WTC11 (cell line): ENCODE data around the gene GALNT6. TPM values are rescaled to one million over a fixed set of nuclear protein-coding genes. Genes with fewer than 3 reads are reported as not detected.

ENCODE experiments used
- ATAC-seq: fragments of 200-7000 bp; cut with Tn5 transposase; 2 replicates; pipeline ENCODE4 v1.10.0; 2021; ENCODE audit warnings: mild to moderate bottlenecking, moderate library complexity
- CTCF ChIA-PET: fragments of 300-600 bp; sonication (Branson Sonifier 250); formaldehyde crosslinking; loops from one replicate; lab custom pipeline; 2021; ENCODE audit warnings: antibody characterized with exemption; lab: Charles Lee
- POLR2A ChIA-PET: fragments of 350-600 bp; sonication (Branson Sonifier 250); formaldehyde crosslinking; loops from one replicate; lab custom pipeline; 2021; ENCODE audit warnings: antibody characterized with exemption; lab: Charles Lee
- DNase-seq: peaks from one replicate; pipeline ENCODE4 v3.0.0; 2021; ENCODE audit warnings: low spot score
- H3K27ac Mint-ChIP-seq: 2 replicates; pipeline ENCODE4 v1.8.0; 2021; ENCODE audit warnings: mixed read lengths
- H3K27me3 Mint-ChIP-seq: 2 replicates; pipeline ENCODE4 v1.8.0; 2021; ENCODE audit warnings: low read depth, mild to moderate bottlenecking, moderate library complexity, mixed read lengths
- H3K36me3 Mint-ChIP-seq: 2 replicates; pipeline ENCODE4 v1.8.0; 2021; ENCODE audit warnings: mixed read lengths
- H3K4me1 Mint-ChIP-seq: 2 replicates; pipeline ENCODE4 v1.8.0; 2022; ENCODE audit warnings: mixed read lengths
- H3K4me3 Mint-ChIP-seq: 2 replicates; pipeline ENCODE4 v1.8.0; 2021; ENCODE audit warnings: mild to moderate bottlenecking, moderate library complexity, mixed read lengths
- H3K9me3 Mint-ChIP-seq: 2 replicates; pipeline ENCODE4 v1.8.0; 2021; ENCODE audit warnings: mixed read lengths
- ATF3 ChIP-seq: sonication (generic); formaldehyde crosslinking; conservative IDR thresholded peaks from 2 replicates; pipeline ENCODE4 v1.8.1; 2022; ENCODE audit warnings: mild to moderate bottlenecking, missing genetic modification reagents
- EMX1 ChIP-seq: fragments of 250-450 bp; sonication (Bioruptor Pico); IDR thresholded peaks from 2 replicates; pipeline ENCODE4 v1.8.0; 2021; ENCODE audit warnings: mild to moderate bottlenecking
- ESRRA ChIP-seq: sonication (generic); formaldehyde crosslinking; IDR thresholded peaks from 2 replicates; pipeline ENCODE4 v1.8.1; 2022; ENCODE audit warnings: mild to moderate bottlenecking, missing genetic modification reagents, borderline replicate concordance
- FOXP1 ChIP-seq: sonication (generic); formaldehyde crosslinking; IDR thresholded peaks from 2 replicates; pipeline ENCODE4 v1.8.0; 2022; ENCODE audit warnings: missing genetic modification reagents, mild to moderate bottlenecking, moderate library complexity, borderline replicate concordance
- IRF2 ChIP-seq: sonication (generic); formaldehyde crosslinking; IDR thresholded peaks from 2 replicates; pipeline ENCODE4 v1.8.0; 2022; ENCODE audit warnings: low read depth, missing genetic modification reagents, borderline replicate concordance
- MXD4 ChIP-seq: fragments of 250-450 bp; sonication (Bioruptor Pico); IDR thresholded peaks from 2 replicates; pipeline ENCODE4 v1.8.0; 2021; ENCODE audit warnings: mild to moderate bottlenecking, moderate library complexity, borderline replicate concordance
- MYBL2 ChIP-seq: sonication (generic); formaldehyde crosslinking; IDR thresholded peaks from 2 replicates; pipeline ENCODE4 v1.8.1; 2023; ENCODE audit warnings: mild to moderate bottlenecking, moderate library complexity, missing genetic modification reagents
- NR2C2 ChIP-seq: sonication (generic); formaldehyde crosslinking; IDR thresholded peaks from 2 replicates; pipeline ENCODE4 v1.8.0; 2022; ENCODE audit warnings: mild to moderate bottlenecking, missing genetic modification reagents
- OVOL2 ChIP-seq: fragments of 250-450 bp; sonication (Bioruptor Pico); IDR thresholded peaks from 2 replicates; pipeline ENCODE4 v1.9.0; 2021; ENCODE audit warnings: mild to moderate bottlenecking, borderline replicate concordance
- PRRX2 ChIP-seq: fragments of 250-450 bp; sonication (Bioruptor Pico); IDR thresholded peaks from 2 replicates; pipeline ENCODE4 v1.8.0; 2021; ENCODE audit warnings: mild to moderate bottlenecking
- SMAD3 ChIP-seq: sonication (generic); formaldehyde crosslinking; IDR thresholded peaks from 2 replicates; pipeline ENCODE4 v1.8.0; 2022; ENCODE audit warnings: missing genetic modification reagents, mild to moderate bottlenecking, borderline replicate concordance
- TCF7 ChIP-seq: sonication (generic); formaldehyde crosslinking; IDR thresholded peaks from 2 replicates; pipeline ENCODE4 v1.8.0; 2022; ENCODE audit warnings: mild to moderate bottlenecking, low read depth, missing genetic modification reagents, moderate library complexity
- TEAD4 ChIP-seq: sonication (generic); formaldehyde crosslinking; IDR thresholded peaks from 2 replicates; pipeline ENCODE4 v1.8.0; 2022; ENCODE audit warnings: mild to moderate bottlenecking, missing genetic modification reagents
- USF1 ChIP-seq: sonication (generic); formaldehyde crosslinking; IDR thresholded peaks from 2 replicates; pipeline ENCODE4 v1.8.0; 2022; ENCODE audit warnings: mild to moderate bottlenecking, missing genetic modification reagents
- ZMAT4 ChIP-seq: fragments of 250-450 bp; sonication (Bioruptor Pico); IDR thresholded peaks from 2 replicates; pipeline ENCODE4 v1.9.0; 2021; ENCODE audit warnings: mild to moderate bottlenecking
- ZNF121 ChIP-seq: sonication (generic); formaldehyde crosslinking; IDR thresholded peaks from 2 replicates; pipeline ENCODE4 v1.8.0; 2023; ENCODE audit warnings: missing genetic modification reagents
- ZNF396 ChIP-seq: fragments of 250-450 bp; sonication (Bioruptor Pico); IDR thresholded peaks from 2 replicates; pipeline ENCODE4 v1.8.0; 2021; ENCODE audit warnings: mild to moderate bottlenecking, moderate library complexity, borderline replicate concordance
- ZNF416 ChIP-seq: fragments of 250-450 bp; sonication (Bioruptor Pico); IDR thresholded peaks from 2 replicates; pipeline ENCODE4 v1.9.0; 2021; ENCODE audit warnings: mild to moderate bottlenecking, inconsistent platforms
- total RNA-seq: library from RNA; stranded (reverse); gene quantifications from 3 replicates; pipeline ENCODE4 v1.2.3, GENCODE V29; 2021
- TF ChIP-seq, protein P1 (sequence below): fragments of 250-450 bp; sonication (Bioruptor Pico); IDR thresholded peaks from 2 replicates; pipeline ENCODE4 v1.8.0; 2021; ENCODE audit warnings: mild to moderate bottlenecking
- TF ChIP-seq, protein P2 (sequence below): sonication (generic); formaldehyde crosslinking; IDR thresholded peaks from 2 replicates; pipeline ENCODE4 v1.8.1; 2023; ENCODE audit warnings: mild to moderate bottlenecking, missing genetic modification reagents
- TF ChIP-seq, protein P3 (sequence below): sonication (generic); formaldehyde crosslinking; IDR thresholded peaks from 2 replicates; pipeline ENCODE4 v1.8.1; 2022; ENCODE audit warnings: missing genetic modification reagents, borderline replicate concordance

GALNT6 gene
- total RNA-seq, 1 experiment from 2014 or later = 18.3 TPM

DNA sequence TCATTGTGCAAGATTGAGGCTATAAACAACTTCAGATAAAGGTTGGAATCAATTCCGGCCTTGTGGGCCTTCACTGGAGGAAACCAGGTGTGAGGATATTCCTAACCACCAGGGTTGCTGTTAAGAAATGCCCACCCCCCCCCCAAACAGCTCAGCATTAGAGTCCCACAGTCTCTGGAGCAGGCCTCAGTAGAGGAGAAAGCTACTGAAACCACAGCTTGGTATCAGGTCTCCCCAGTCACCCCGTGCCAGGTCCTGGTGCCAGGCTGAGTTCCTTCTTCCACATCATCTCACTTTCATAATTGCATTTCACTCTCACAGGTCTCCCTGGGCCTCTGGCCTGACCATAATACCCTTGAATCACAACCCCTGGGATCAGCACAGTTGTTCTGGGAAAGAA is 12.5 kb downstream of the GALNT6 start (continued):
- no peak for TF ChIP-seq SMAD3 (CRISPR knock-in tag)
- TF ChIP-seq ZNF396 (CRISPR knock-in tag) = no peak
- TF ChIP-seq IRF2 = no peak
- TF ChIP-seq, protein P1, sequence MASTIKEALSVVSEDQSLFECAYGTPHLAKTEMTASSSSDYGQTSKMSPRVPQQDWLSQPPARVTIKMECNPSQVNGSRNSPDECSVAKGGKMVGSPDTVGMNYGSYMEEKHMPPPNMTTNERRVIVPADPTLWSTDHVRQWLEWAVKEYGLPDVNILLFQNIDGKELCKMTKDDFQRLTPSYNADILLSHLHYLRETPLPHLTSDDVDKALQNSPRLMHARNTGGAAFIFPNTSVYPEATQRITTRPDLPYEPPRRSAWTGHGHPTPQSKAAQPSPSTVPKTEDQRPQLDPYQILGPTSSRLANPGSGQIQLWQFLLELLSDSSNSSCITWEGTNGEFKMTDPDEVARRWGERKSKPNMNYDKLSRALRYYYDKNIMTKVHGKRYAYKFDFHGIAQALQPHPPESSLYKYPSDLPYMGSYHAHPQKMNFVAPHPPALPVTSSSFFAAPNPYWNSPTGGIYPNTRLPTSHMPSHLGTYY (CRISPR knock-in tag) = no peak
- no peak for TF ChIP-seq EMX1 (CRISPR knock-in tag)
- TF ChIP-seq TCF7 = no peak
- TF ChIP-seq, protein P2, sequence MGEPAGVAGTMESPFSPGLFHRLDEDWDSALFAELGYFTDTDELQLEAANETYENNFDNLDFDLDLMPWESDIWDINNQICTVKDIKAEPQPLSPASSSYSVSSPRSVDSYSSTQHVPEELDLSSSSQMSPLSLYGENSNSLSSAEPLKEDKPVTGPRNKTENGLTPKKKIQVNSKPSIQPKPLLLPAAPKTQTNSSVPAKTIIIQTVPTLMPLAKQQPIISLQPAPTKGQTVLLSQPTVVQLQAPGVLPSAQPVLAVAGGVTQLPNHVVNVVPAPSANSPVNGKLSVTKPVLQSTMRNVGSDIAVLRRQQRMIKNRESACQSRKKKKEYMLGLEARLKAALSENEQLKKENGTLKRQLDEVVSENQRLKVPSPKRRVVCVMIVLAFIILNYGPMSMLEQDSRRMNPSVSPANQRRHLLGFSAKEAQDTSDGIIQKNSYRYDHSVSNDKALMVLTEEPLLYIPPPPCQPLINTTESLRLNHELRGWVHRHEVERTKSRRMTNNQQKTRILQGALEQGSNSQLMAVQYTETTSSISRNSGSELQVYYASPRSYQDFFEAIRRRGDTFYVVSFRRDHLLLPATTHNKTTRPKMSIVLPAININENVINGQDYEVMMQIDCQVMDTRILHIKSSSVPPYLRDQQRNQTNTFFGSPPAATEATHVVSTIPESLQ (CRISPR knock-in tag) = no peak

DNA sequence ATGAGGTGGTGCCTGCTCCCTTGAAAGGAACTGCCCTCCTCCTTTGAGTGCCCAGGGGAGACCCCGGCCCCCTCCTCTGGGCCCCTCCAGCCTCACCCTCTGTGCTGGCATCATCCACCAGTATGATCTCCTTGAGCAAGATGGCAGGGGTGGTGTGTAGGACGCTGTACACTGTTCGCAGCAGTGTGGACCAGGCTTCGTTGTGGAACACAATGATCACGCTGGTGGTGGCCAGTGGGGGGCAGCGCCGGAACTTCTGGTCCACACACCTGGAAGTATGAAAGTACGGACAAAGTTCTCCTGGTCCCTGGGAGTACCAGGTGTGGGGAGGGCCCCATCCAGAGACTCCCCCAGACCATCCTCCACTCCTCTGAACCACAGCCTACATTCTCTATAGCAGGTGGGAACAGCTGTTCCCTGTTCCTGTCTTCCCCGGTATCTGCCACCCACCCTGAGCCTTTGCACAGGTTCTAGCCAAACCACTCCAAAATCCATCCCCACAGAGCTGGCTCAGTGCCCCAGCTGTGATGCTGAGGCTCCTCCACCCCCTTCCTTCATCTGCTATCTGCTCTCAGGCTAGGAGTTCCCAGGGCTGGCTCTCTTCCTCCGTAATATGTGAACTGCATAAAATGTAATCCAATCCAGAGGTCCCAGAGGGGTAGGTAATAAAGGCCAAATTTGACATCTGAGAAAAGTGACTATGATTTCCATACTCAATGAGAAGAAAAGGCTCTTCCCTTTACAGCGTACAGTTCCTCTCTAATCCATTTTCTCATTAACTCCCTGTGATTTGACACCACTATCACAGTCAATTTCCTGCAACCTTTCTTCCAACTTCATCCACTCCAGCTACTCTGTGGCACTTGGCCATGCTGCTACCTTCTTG is 13.9 kb downstream of the GALNT6 start:
- no peak for DNase-seq
- POLR2A ChIA-PET = no interaction called here
- H3K27me3 Mint-ChIP-seq = no peaks in the 10 kb centered on the region
- peak; percentile 92 for TF ChIP-seq ZNF121 (CRISPR knock-in tag)
- no peak for TF ChIP-seq ESRRA (CRISPR knock-in tag)
- TF ChIP-seq, all 79 proteins: peak for 1
- H3K9me3 Mint-ChIP-seq = no peaks in the 10 kb centered on the region
- peaks cover 24% of the 10 kb centered on the region for H3K36me3 Mint-ChIP-seq
- peak; percentile 34; the same call in 1 of the 2 replicates for ATAC-seq
- H3K4me3 Mint-ChIP-seq = no peak overlapping the region
- CTCF ChIA-PET = no interaction called here
- no peak overlapping the region for H3K27ac Mint-ChIP-seq
- H3K4me1 Mint-ChIP-seq = peaks cover 12% of the 10 kb centered on the region

DNA sequence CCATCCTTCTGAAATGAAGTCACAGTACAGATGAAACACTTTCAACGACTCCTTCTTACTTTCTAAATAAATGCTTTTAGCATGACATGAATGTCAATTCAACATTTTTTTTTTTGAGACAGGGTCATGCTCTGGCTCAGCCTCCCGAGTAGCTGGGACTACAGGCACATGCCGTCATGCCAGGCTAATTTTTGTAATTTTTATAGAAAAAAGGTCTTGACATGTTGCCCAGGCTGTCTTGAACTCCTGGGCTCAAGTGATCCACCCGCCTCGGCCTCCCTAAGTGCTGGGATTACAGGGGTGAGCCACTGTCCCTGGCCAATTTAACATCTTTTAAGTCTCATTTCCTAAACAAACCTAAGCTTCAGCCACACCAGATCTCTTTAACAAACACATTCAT is 16.4 kb downstream of the GALNT6 start:
- Mint-ChIP-seq H3K27me3 (no peaks in the 10 kb centered on the region), H3K4me3 (no peak overlapping the region), H3K9me3 (no peaks in the 10 kb centered on the region), H3K36me3 (peaks cover 26% of the 10 kb centered on the region), H3K4me1 (peaks cover 13% of the 10 kb centered on the region), H3K27ac (no peak overlapping the region)
- ChIA-PET POLR2A (no interaction called here), CTCF (no interaction called here)
- ATAC-seq = no peak
- TF ChIP-seq FOXP1 (CRISPR knock-in tag) (no peak), ZMAT4 (CRISPR knock-in tag) (no peak), PRRX2 (CRISPR knock-in tag) (no peak), IRF2 (no peak), ATF3 (no peak), TEAD4 (CRISPR knock-in tag) (no peak), NR2C2 (no peak), MXD4 (CRISPR knock-in tag) (no peak), OVOL2 (no peak), MYBL2 (no peak), ZNF416 (CRISPR knock-in tag) (no peak), USF1 (CRISPR knock-in tag) (no peak)
- TF ChIP-seq, protein P3, sequence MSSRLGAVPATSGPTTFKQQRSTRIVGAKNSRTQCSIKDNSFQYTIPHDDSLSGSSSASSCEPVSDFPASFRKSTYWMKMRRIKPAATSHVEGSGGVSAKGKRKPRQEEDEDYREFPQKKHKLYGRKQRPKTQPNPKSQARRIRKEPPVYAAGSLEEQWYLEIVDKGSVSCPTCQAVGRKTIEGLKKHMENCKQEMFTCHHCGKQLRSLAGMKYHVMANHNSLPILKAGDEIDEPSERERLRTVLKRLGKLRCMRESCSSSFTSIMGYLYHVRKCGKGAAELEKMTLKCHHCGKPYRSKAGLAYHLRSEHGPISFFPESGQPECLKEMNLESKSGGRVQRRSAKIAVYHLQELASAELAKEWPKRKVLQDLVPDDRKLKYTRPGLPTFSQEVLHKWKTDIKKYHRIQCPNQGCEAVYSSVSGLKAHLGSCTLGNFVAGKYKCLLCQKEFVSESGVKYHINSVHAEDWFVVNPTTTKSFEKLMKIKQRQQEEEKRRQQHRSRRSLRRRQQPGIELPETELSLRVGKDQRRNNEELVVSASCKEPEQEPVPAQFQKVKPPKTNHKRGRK (CRISPR knock-in tag) = no peak
- DNase-seq = no peak
